Measurements from ENCODE around the gene CGB2.

CGB2 gene

GRCh38 chr19:49081273-49081672 lies 49.6 kb downstream of the CGB2 start:
- Histone ChIP-seq H3K4me3 (ENCODE audit: low read depth, low read length) (no peak overlapping the region), H3K4me1 (peaks cover 3% of the 10 kb centered on the region), H3K27me3 (no peaks in the 10 kb centered on the region), H3K9me3 (no peaks in the 10 kb centered on the region), H3K36me3 (peaks cover 2% of the 10 kb centered on the region; the same call in 1 of the 2 replicates)
- no peak for DNase-seq
- TF ChIP-seq CTCF (IDR thresholded peaks at IDR 0.05; ENCODE audit: low read depth, low read length): no peak

Measured in BE2C (cell line).